Left hindlimb (tissue), 1 donor: Measurements from ENCODE around the gene ORAI1.
"Not testable (repeated sequence)": the region's sequence is repeated elsewhere in the genome, so short reads cannot be mapped to it uniquely, and the experiment has no call there.

ENCODE experiments used
- DNase-seq: peaks from one replicate; pipeline ENCODE4 v3.0.0-alpha.2; 2018

The ORAI1 gene

GRCh38 chr12:121608301-121608700 is 18.0 kb upstream of the ORAI1 start:
- DNase-seq: no peak

GRCh38 chr12:121610239-121611149 is 15.8 kb upstream of the ORAI1 start:
- peak; percentile 47 for DNase-seq

GRCh38 chr12:121611306-121611705 is 15.0 kb upstream of the ORAI1 start:
- no peak for DNase-seq

GRCh38 chr12:121613462-121613861 is 12.9 kb upstream of the ORAI1 start:
- DNase-seq: no peak

GRCh38 chr12:121614872-121615467 is 11.4 kb upstream of the ORAI1 start:
- DNase-seq: no peak

GRCh38 chr12:121618659-121619233 is 7.6 kb upstream of the ORAI1 start:
- no peak for DNase-seq

GRCh38 chr12:121620333-121620891 is 5.9 kb upstream of the ORAI1 start:
- DNase-seq: no peak

- DNase-seq: peak; percentile 78
These were observed 717 bp downstream of the ORAI1 start for GRCh38 chr12:121626853-121627640.

- no peak for DNase-seq
These were observed 1.7 kb downstream of the ORAI1 start for GRCh38 chr12:121628037-121628436.

GRCh38 chr12:121628536-121628935 is 2.2 kb downstream of the ORAI1 start:
- DNase-seq: no peak

- DNase-seq: no peak
These were observed 4.5 kb downstream of the ORAI1 start for GRCh38 chr12:121630791-121631355.

- DNase-seq: no peak
These were observed 6.0 kb downstream of the ORAI1 start for GRCh38 chr12:121632069-121632970.

- DNase-seq: not testable (repeated sequence)
These were observed 7.5 kb downstream of the ORAI1 start for GRCh38 chr12:121633833-121634196.

- no peak for DNase-seq
These were observed 8.5 kb downstream of the ORAI1 start for GRCh38 chr12:121634836-121635235.

GRCh38 chr12:121637231-121637914 is 11.0 kb downstream of the ORAI1 start:
- DNase-seq: no peak

- DNase-seq: no peak
These were observed 12.2 kb downstream of the ORAI1 start for GRCh38 chr12:121638298-121639202.

- no peak for DNase-seq
These were observed 15.0 kb downstream of the ORAI1 start for GRCh38 chr12:121641343-121641630.

- DNase-seq: no peak
These were observed 22.2 kb downstream of the ORAI1 start for GRCh38 chr12:121648458-121649028.

- no peak for DNase-seq
These were observed 23.0 kb downstream of the ORAI1 start for GRCh38 chr12:121649322-121649721.
